K562 (cell line): ENCODE data around the gene GARIN5B. TPM values are rescaled to one million over a fixed set of nuclear protein-coding genes. Genes with fewer than 3 reads are reported as not detected.

Source experiments
- CEBPG ChIP-seq, 3 experiments: fragments of 200-800 bp in 1 of 3; sonication (Bioruptor generic) in 1 of 3; sonication (generic) in 1 of 3; formaldehyde crosslinking in 1 of 3; IDR thresholded peaks in 2 of 3; conservative IDR thresholded peaks in 1 of 3; 2 replicates each; pipeline versions ENCODE4 v1.6.1 to v1.8.0; 2016 to 2022; ENCODE audit warnings: missing compliant biosample characterization in 2 of 3, missing genetic modification characterization in 2 of 3, mild to moderate bottlenecking in 1 of 3, missing genetic modification reagents in 1 of 3
- CUX1 ChIP-seq: fragments of 200-800 bp; sonication (Bioruptor generic); IDR thresholded peaks from 2 replicates; pipeline ENCODE4 v1.6.1; 2016; ENCODE audit warnings: missing genetic modification characterization, missing compliant biosample characterization
- HDAC2 ChIP-seq: fragments of 450-650 bp; IDR thresholded peaks from 2 replicates; pipeline ENCODE4 v1.6.1; 2016; ENCODE audit warnings: mild to moderate bottlenecking
- KDM5B ChIP-seq: fragments of 200-600 bp; sonication (generic); IDR thresholded peaks from 2 replicates; pipeline ENCODE4 v1.6.1; 2012; ENCODE audit warnings: low read depth, mild to moderate bottlenecking, moderate library complexity, low read length, control low read depth, inconsistent platforms; ENCODE audit not compliant: insufficient replicate concordance
- MEF2A ChIP-seq: IDR thresholded peaks from 2 replicates; pipeline ENCODE4 v1.6.1; 2011; ENCODE audit warnings: low read depth, mild to moderate bottlenecking, low read length, moderate library complexity; ENCODE audit not compliant: control insufficient read depth
- MNT ChIP-seq, 2 experiments: fragments of 450-650 bp; conservative IDR thresholded peaks; 2 replicates each; pipeline ENCODE4 v1.6.1; 2017; ENCODE audit warnings: mild to moderate bottlenecking in 2 of 2, moderate library complexity in 2 of 2
- RNF219 ChIP-seq: fragments of 250-450 bp; sonication (Bioruptor Pico); IDR thresholded peaks from 2 replicates; pipeline ENCODE4 v1.5.0; 2022; ENCODE audit warnings: mild to moderate bottlenecking
- STAG1 ChIP-seq: sonication (generic); formaldehyde crosslinking; IDR thresholded peaks from 2 replicates; pipeline ENCODE4 v1.5.0; 2020; ENCODE audit warnings: missing genetic modification reagents, borderline replicate concordance
- ZBTB8A ChIP-seq: fragments of 450-650 bp; IDR thresholded peaks from 2 replicates; pipeline ENCODE4 v1.6.1; 2018; ENCODE audit warnings: mild to moderate bottlenecking, moderate library complexity; ENCODE audit not compliant: partially characterized antibody
- ZC3H4 ChIP-seq: sonication (generic); formaldehyde crosslinking; IDR thresholded peaks from 2 replicates; pipeline ENCODE4 v1.9.0; 2021; ENCODE audit warnings: missing genetic modification reagents, borderline replicate concordance
- ZNF707 ChIP-seq: fragments of 250-450 bp; sonication (Bioruptor Pico); conservative IDR thresholded peaks from 2 replicates; pipeline ENCODE4 v1.8.0; 2022; ENCODE audit warnings: inconsistent platforms, mild to moderate bottlenecking, moderate library complexity
- polyA plus RNA-seq, 8 experiments: library from polyadenylated mRNA; depleted of rRNA in 4 of 8; stranded (reverse) in 5 of 8; unstranded in 3 of 8; fragments of >200 nt; fragmentation: Nextera tagmentation in 2 of 8; fragmentation: Illumina TruSeq in 1 of 8; extraction: Ambion mirVana in 2 of 8; extraction: Trizol in 1 of 8; gene quantifications; 2 replicates each; pipeline versions ENCODE4 v1.2.1 to v1.2.3, GENCODE V29; 2011 to 2014; ENCODE audit warnings: inconsistent platforms in 1 of 8, missing spikeins in 1 of 8
- total RNA-seq, 7 experiments: library from RNA; depleted of rRNA in 6 of 7; stranded (reverse); fragments of >200 nt in 6 of 7; fragmentation: Illumina TruSeq in 2 of 7; extraction: Trizol in 2 of 7; gene quantifications; 2 replicates each; pipeline versions ENCODE4 v1.2.1 to v1.2.3, GENCODE V29; 2011 to 2021; ENCODE audit warnings: low replicate concordance in 1 of 7
- TF ChIP-seq, protein P1 (sequence below): fragments of 250-450 bp; sonication (Bioruptor Pico); IDR thresholded peaks from 2 replicates; pipeline ENCODE4 v1.5.0; 2021; ENCODE audit warnings: mild to moderate bottlenecking, moderate library complexity

The GARIN5B gene
- total and polyA plus RNA-seq, 9 of the 15 experiments (the other 6 are each of a cell fraction or from before 2014, with no cell fraction given), result not detected

- no peak for TF ChIP-seq RNF219
- TF ChIP-seq ZBTB8A, result no peak
- TF ChIP-seq, protein P1, sequence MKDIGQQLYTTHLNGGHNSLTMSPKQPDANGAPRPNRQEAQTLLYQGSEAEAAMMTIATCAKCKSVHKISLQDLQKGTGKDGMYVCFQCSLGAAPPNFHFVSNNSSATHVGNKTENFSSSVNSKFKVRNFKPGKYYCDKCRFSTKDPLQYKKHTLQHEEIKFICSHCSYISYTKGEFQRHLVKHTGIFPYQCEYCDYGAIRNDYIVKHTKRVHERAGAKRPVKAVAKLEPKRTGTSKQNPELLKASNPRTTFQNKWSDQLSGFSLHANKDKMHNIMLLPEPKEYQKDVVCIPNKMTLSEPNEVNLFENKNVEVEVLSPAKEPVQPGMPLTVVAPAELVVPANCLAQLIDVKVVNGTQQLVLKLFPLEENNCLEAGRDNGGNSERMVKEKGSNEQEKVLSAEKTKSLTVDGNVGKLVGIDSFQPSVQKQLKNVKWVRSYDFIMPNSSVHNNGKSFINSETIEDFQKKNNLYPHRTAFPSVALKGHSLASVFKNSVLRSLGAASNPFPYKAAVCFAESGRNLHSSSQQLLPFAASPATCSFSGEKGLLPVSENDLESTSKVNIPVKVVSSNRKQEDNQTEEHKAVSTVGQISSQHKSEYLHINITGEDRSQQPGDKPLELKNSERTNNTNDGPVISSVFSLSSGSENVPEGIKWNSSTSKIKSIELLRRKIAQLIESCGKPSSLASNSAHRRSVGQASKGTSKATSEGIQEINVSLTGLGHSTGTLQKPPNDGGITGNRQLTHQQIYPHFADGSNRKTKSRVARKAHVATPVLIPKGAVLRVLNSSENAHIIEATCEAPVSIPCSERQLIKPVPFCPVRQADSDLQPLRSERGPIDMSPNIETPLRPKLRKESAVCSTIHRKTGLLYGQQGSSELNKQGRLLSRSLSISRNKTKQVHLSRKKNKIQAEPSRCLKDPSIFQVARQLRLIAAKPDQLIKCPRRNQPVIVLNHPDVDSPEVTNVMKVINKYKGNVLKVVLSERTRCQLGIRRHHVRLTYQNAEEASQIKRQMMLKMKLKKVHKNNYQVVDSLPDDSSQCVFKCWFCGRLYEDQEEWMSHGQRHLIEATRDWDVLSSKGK (CRISPR knock-in tag), result no peak
- peak; percentile 79 to 86 for TF ChIP-seq MNT (conservative IDR thresholded peaks at IDR 0.05)
- TF ChIP-seq ZNF707 (CRISPR knock-in tag), result no peak
- TF ChIP-seq MEF2A, result no peak
- TF ChIP-seq ZC3H4 (CRISPR knock-in tag), result no peak
- TF ChIP-seq CUX1 (CRISPR knock-in tag), result no peak
- no peak for TF ChIP-seq KDM5B
- TF ChIP-seq HDAC2, result no peak
- no peak for TF ChIP-seq CEBPG (CRISPR knock-in tag; IDR thresholded peaks at IDR 0.05)
- no peak for TF ChIP-seq CEBPG (tag; conservative IDR thresholded peaks at IDR 0.05 in 1 of 2, IDR thresholded peaks at IDR 0.05 in 1 of 2)
- TF ChIP-seq STAG1 (CRISPR knock-in tag), result no peak
These were observed 23.8 kb downstream of the GARIN5B start, which contains the start of gene KMT5C (continued) for GRCh38 chr19:55339105-55339888.
